Epithelial cell of esophagus (primary cell): ENCODE results near the gene TMEM178B.

Experiments
- DNase-seq: peaks from one replicate; pipeline ENCODE4 v3.0.0; 2010; ENCODE audit warnings: low read depth
- H3K4me3 ChIP-seq: 2 replicates; pipeline ENCODE4 v1.5.1; 2011; ENCODE audit warnings: mild to moderate bottlenecking, low read length, control low read depth
- TF ChIP-seq, protein P1 (sequence below): IDR thresholded peaks from 2 replicates; pipeline ENCODE4 v1.5.1; 2011; ENCODE audit warnings: low read depth, mild to moderate bottlenecking, low read length, control low read depth, inconsistent platforms; ENCODE audit not compliant: insufficient read depth; ENCODE audit errors: missing control alignments

Gene TMEM178B

DNA sequence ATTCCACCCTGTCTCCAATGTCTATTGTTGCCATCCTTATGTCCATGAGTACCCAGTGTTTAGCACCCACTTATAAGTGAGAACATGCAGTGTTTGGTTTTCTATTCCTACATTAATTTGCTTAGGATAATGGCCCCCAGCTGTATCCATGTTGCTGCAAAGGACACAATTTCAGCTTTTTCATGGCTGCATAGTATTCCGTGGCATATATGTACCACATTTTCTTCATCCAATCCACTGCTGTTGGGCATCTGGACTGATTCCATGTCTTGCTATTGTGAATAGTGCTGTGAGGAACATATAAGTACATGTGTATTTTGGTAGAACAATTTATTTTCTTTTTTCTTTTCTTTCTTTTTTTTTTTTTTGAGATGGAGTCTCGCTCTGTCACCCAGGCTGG, 68.2 kb downstream of the TMEM178B start:
- DNase-seq: no peak
- TF ChIP-seq, protein P1, sequence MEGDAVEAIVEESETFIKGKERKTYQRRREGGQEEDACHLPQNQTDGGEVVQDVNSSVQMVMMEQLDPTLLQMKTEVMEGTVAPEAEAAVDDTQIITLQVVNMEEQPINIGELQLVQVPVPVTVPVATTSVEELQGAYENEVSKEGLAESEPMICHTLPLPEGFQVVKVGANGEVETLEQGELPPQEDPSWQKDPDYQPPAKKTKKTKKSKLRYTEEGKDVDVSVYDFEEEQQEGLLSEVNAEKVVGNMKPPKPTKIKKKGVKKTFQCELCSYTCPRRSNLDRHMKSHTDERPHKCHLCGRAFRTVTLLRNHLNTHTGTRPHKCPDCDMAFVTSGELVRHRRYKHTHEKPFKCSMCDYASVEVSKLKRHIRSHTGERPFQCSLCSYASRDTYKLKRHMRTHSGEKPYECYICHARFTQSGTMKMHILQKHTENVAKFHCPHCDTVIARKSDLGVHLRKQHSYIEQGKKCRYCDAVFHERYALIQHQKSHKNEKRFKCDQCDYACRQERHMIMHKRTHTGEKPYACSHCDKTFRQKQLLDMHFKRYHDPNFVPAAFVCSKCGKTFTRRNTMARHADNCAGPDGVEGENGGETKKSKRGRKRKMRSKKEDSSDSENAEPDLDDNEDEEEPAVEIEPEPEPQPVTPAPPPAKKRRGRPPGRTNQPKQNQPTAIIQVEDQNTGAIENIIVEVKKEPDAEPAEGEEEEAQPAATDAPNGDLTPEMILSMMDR: no peak

DNA sequence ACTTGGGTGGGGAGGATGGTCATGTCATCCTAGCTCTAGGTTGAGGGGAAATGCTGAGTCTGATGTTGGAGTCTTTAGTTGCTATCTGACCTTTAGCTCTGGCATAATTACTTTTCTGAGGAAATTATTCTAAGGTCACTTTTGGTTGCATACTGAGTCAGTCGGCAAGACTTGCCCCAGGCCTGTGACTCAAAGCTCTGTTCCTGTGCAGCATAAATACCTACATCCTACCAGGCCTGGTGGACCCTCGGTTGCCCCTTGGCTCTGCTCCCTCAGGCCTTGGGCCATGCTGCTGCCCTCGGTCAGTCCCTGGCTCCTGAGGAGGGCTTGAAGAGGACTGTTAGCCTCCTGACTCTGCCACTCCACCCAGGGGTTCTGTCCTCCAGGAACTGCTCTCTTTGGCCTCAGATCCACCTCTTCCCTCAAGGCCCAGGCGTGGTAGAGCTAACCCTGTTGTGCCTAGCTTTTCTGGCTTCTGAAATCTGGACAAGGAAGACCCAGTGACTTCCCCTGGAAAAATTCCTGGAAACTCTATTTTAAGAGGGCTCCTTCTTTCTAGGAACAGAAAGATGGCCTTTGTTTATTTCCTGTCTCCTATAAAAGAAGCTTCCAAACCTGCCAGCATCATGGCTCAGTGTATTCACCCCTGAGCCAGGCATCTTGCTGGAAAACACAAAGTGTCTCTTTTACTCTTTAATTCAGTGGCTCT, 71.2 kb downstream of the TMEM178B start:
- TF ChIP-seq, protein P1: no peak
- no peak overlapping the region for H3K4me3 ChIP-seq
- DNase-seq: no peak

More for the DNA sequence above, 68.2 kb downstream of the TMEM178B start:
- H3K4me3 ChIP-seq: no peak overlapping the region

DNA sequence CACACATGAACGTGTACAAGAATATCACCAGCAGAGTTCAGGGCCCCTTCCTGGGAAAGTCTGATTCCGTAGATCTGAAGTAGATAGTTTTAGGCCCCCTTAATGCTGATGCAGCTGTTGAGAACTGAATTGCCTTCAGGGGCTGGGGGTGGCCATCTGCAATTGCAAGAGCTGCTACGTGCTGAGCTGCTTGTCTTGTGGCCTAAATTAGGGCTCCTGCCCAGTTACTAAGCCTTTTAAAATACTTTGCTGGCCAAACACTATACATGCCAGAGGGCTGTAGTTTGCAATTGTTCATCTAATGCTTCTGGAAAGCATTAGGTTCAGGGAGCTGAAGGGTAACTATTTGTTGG, 71.7 kb downstream of the TMEM178B start:
- TF ChIP-seq, protein P1: no peak
- H3K4me3 ChIP-seq: no peak overlapping the region
- DNase-seq: no peak

DNA sequence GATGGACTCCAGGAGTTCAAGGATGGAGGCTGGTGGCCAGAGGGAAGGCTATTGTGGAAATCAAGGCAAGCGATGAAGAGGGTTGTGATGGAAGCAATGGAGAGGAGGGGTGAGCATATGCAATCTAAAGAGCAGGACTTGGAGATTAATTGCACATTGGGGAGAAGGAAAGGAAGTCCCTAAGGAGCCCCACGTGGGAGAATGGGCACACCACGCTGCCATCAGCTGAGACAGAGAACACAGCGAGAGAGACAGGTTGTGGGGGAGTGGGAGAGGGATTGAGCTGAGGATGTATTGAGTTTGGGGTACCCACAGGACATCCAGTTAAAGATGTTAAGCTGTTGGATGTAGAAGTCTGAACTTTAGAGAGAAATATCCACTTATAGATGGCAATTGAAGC, 73.6 kb downstream of the TMEM178B start:
- TF ChIP-seq, protein P1: no peak
- H3K4me3 ChIP-seq: no peak overlapping the region
- no peak for DNase-seq

DNA sequence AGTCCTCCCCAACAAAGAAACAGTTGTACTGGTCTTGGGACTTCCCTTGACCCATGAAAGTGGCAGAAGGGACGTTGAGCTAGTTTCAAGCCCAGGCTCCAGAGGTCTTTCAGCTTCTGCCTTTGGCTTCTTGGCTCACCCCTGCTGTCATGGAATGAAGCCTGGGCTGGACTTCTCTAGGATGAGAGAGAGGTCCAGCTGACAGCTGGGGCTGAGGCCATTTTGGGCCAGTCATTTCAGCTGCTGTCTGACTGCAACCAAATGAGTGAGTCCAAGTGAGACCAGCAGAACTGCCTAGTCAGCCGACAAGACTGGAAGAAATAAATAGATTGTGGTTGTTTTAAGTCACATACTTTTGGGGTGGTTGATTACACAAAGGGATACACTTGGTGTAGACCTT, 76.6 kb downstream of the TMEM178B start:
- no peak for DNase-seq
- TF ChIP-seq, protein P1: no peak

DNA sequence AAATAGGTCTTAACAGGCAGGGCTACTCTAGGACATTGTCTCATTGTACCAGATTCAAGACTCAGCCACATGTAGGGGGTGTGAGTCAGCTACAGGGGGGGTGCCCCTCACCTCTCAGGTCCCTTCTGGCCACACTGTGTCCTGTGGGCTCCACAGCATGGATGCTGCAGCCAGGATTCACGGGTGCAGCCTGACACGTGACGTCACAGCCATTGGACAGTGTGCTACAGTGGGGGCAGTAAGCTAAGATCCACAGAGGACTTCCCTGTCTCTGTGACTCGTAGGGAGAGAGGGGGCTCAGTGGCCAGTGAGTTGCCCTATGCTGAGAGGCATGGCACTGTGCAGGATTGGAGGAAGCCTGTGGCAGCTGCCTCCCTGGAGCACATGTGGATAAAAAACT, 77.9 kb downstream of the TMEM178B start:
- no peak for DNase-seq
- H3K4me3 ChIP-seq: no peak overlapping the region
- TF ChIP-seq, protein P1: no peak

More for the DNA sequence above, 76.6 kb downstream of the TMEM178B start:
- H3K4me3 ChIP-seq: no peak overlapping the region

DNA sequence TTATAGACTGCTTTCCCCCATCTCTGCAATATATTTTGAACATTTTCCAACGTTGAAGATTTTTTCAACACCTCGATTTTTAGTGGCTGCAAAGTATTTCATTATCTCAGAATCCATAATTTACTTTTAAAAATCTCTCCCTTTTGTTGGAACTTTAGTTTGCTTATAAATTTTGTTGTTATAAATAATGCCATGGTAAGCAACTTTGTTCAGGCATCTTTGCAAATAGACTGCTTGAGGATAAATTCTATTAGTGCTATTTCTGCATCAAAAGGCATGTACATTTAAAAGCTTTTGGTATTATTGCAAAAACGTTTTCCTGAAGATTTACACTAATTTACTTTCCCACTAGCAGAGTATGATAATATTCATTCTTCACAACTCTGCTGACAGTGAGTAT, 79.4 kb downstream of the TMEM178B start:
- H3K4me3 ChIP-seq: no peak overlapping the region
- TF ChIP-seq, protein P1: no peak
- no peak for DNase-seq
